HL-60 (cell line): ENCODE results near the gene EYA3.

Experiments
- DNase-seq, 2 experiments: peaks; one replicate each; pipeline ENCODE4 v3.0.0-alpha.2; 2010 to 2020; ENCODE audit warnings: low read depth in 1 of 2, low spot score in 1 of 2
- H3K27ac ChIP-seq: fragments of 250-450 bp; sonication (Bioruptor Pico); replicated peaks from 2 replicates; pipeline ENCODE4 v1.5.1; 2020; ENCODE audit warnings: mild to moderate bottlenecking, moderate library complexity
- H3K27me3 ChIP-seq: fragments of 250-450 bp; sonication (Bioruptor Pico); 2 replicates; pipeline ENCODE4 v1.5.1; 2021; ENCODE audit warnings: mild to moderate bottlenecking, moderate library complexity; ENCODE audit not compliant: insufficient read depth, poor library complexity, severe bottlenecking
- H3K4me3 ChIP-seq: replicated peaks from 2 replicates; pipeline ENCODE4 v1.5.1; 2011; ENCODE audit warnings: mild to moderate bottlenecking, control low read depth, low read length; ENCODE audit not compliant: insufficient read depth
- CTCF ChIP-seq: IDR thresholded peaks from one replicate; pipeline ENCODE4 v1.5.1; 2011; ENCODE audit warnings: low read length, control low read depth, inconsistent platforms; ENCODE audit not compliant: insufficient read depth
- GABPA ChIP-seq: IDR thresholded peaks from 2 replicates; pipeline ENCODE4 v1.6.1; 2012; ENCODE audit warnings: low read depth
- POLR2AphosphoS5 ChIP-seq: IDR thresholded peaks from 2 replicates; pipeline ENCODE4 v1.6.1; 2012; ENCODE audit warnings: low read depth
- REST ChIP-seq: IDR thresholded peaks from 2 replicates; pipeline ENCODE4 v1.6.1; 2012; ENCODE audit warnings: low read depth; ENCODE audit not compliant: insufficient replicate concordance
- SPI1 ChIP-seq: IDR thresholded peaks from 2 replicates; pipeline ENCODE4 v1.6.1; 2012; ENCODE audit warnings: low read depth, mild to moderate bottlenecking, borderline replicate concordance

EYA3 gene

GRCh38 chr1:27949027-27949426 is 139.4 kb downstream of the EYA3 start:
- TF ChIP-seq SPI1 (no peak), REST (no peak), POLR2AphosphoS5 (no peak), CTCF (no peak), GABPA (no peak)
- H3K27ac ChIP-seq, result no peak overlapping the region
- H3K27me3 ChIP-seq, result no peaks in the 10 kb centered on the region
- DNase-seq, result no peak
- no peak overlapping the region for H3K4me3 ChIP-seq

- no peak overlapping the region for H3K27ac ChIP-seq
- DNase-seq, result no peak
- H3K4me3 ChIP-seq, result no peak overlapping the region
- no peaks in the 10 kb centered on the region for H3K27me3 ChIP-seq
- TF ChIP-seq GABPA (no peak), POLR2AphosphoS5 (no peak), SPI1 (no peak), CTCF (no peak), REST (no peak)
Measured at GRCh38 chr1:27945020-27945419, 143.4 kb downstream of the EYA3 start.

GRCh38 chr1:27941671-27942540 is 146.5 kb downstream of the EYA3 start:
- H3K27ac ChIP-seq, result peak overlapping the region; percentile 77
- DNase-seq, result no peak
- TF ChIP-seq REST (no peak), CTCF (no peak), POLR2AphosphoS5 (no peak), GABPA (no peak), SPI1 (no peak)

More at GRCh38 chr1:27941671-27942540, 146.5 kb downstream of the EYA3 start:
- Histone ChIP-seq H3K27me3 (no peaks in the 10 kb centered on the region), H3K4me3 (no peak overlapping the region)
